Colonic mucosa (tissue), 4 donors: ENCODE measurements around the gene TCP11L1. TPM values are rescaled to one million over a fixed set of nuclear protein-coding genes. Genes with fewer than 3 reads are reported as not detected.

Experiments
- DNase-seq: peaks from one replicate; pipeline ENCODE4 v3.0.0-alpha.2; 2020
- H3K27ac ChIP-seq: fragments of 200-600 bp; one replicate; pipeline ENCODE4 v1.8.0; 2021
- H3K27me3 ChIP-seq: fragments of 200-600 bp; one replicate; pipeline ENCODE4 v1.8.0; 2021
- H3K36me3 ChIP-seq: fragments of 200-600 bp; one replicate; pipeline ENCODE4 v1.8.0; 2021
- H3K4me1 ChIP-seq: fragments of 200-600 bp; one replicate; pipeline ENCODE4 v1.8.0; 2021; ENCODE audit warnings: mild to moderate bottlenecking
- H3K4me3 ChIP-seq: fragments of 200-600 bp; one replicate; pipeline ENCODE4 v1.8.0; 2021
- H3K9ac ChIP-seq, 2 donors: one replicate each; pipeline ENCODE4 v1.7.0; 2013; ENCODE audit warnings: control low read depth in 2 of 2, low read depth in 2 of 2, low read length in 2 of 2
- H3K9me3 ChIP-seq: fragments of 200-600 bp; one replicate; pipeline ENCODE4 v1.8.0; 2021
- CTCF ChIP-seq: fragments of 200-600 bp; IDR thresholded peaks from one replicate; pipeline ENCODE4 v1.8.0; 2022; ENCODE audit warnings: antibody characterized with exemption, mild to moderate bottlenecking
- intact Hi-C: fragments of 100-400 bp; cut with DNase I; formaldehyde crosslinking; loops from one replicate; pipeline ENCODE4 v1.14.1; 2022
- total RNA-seq, 2 donors: library from RNA; stranded (reverse); fragmentation: NEBNext Ultra II Directional in 1 of 2; extraction: Animal tissue kit (Norgen Biotek cat#: 25700) in 1 of 2; gene quantifications; one replicate each; pipeline ENCODE4 v1.2.1, GENCODE V29; 2021
- donor health status: healthy.
- donor health status: DM: no; HTN: no; CAD: no.
- donor health status: DM: no; HTN: no; CAD: no.

TCP11L1 gene
- total RNA-seq, 2 donors from 2014 or later = 14.5 to 17.9 TPM

- intact Hi-C loops = no loop called here
- no peaks in the 10 kb centered on the region for H3K9me3 ChIP-seq
- H3K4me3 ChIP-seq = no peak overlapping the region
- peaks cover 2% of the 10 kb centered on the region for H3K4me1 ChIP-seq
- H3K27me3 ChIP-seq = no peaks in the 10 kb centered on the region
- H3K36me3 ChIP-seq = no peaks in the 10 kb centered on the region
- no peak for DNase-seq
- no peak overlapping the region for H3K9ac ChIP-seq
- TF ChIP-seq CTCF = no peak
- H3K27ac ChIP-seq = no peak overlapping the region
Observed at GRCh38 chr11:33021501-33021900, 17.9 kb upstream of the TCP11L1 start.

- Histone ChIP-seq H3K9ac (no peak overlapping the region), H3K36me3 (no peaks in the 10 kb centered on the region), H3K27me3 (no peaks in the 10 kb centered on the region), H3K27ac (no peak overlapping the region), H3K4me1 (no peaks in the 10 kb centered on the region), H3K4me3 (no peak overlapping the region), H3K9me3 (no peaks in the 10 kb centered on the region)
- no peak for DNase-seq
- no peak for TF ChIP-seq CTCF
- intact Hi-C loops = no loop called here
Observed at GRCh38 chr11:33021937-33022336, 17.4 kb upstream of the TCP11L1 start.

GRCh38 chr11:33025339-33025722, 14.0 kb upstream of the TCP11L1 start:
- no peak for DNase-seq
- no peak for TF ChIP-seq CTCF
- Histone ChIP-seq H3K4me1 (no peaks in the 10 kb centered on the region), H3K9me3 (no peaks in the 10 kb centered on the region), H3K9ac (no peak overlapping the region), H3K36me3 (no peaks in the 10 kb centered on the region), H3K27me3 (no peaks in the 10 kb centered on the region), H3K27ac (no peak overlapping the region), H3K4me3 (no peak overlapping the region)
- intact Hi-C loops = no loop called here

- Histone ChIP-seq H3K9ac (no peak overlapping the region), H3K4me3 (no peak overlapping the region), H3K27me3 (no peaks in the 10 kb centered on the region), H3K36me3 (no peaks in the 10 kb centered on the region), H3K27ac (no peak overlapping the region), H3K9me3 (no peaks in the 10 kb centered on the region), H3K4me1 (no peaks in the 10 kb centered on the region)
- no peak for DNase-seq
- intact Hi-C loops = no loop called here
- no peak for TF ChIP-seq CTCF
Observed at GRCh38 chr11:33027233-33027632, 12.1 kb upstream of the TCP11L1 start.

GRCh38 chr11:33027846-33028536, 11.4 kb upstream of the TCP11L1 start:
- TF ChIP-seq CTCF = no peak
- no peak overlapping the region for H3K4me3 ChIP-seq
- H3K9ac ChIP-seq = no peak overlapping the region
- intact Hi-C loops = no loop called here
- no peaks in the 10 kb centered on the region for H3K36me3 ChIP-seq
- no peaks in the 10 kb centered on the region for H3K9me3 ChIP-seq
- DNase-seq = no peak
- H3K27me3 ChIP-seq = no peaks in the 10 kb centered on the region
- no peak overlapping the region for H3K27ac ChIP-seq
- no peaks in the 10 kb centered on the region for H3K4me1 ChIP-seq
